Renal cortex interstitium (tissue), 11 donors: ENCODE data around the gene NRCAM. TPM values are rescaled to one million over a fixed set of nuclear protein-coding genes. Genes with fewer than 3 reads are reported as not detected.
"Not testable (repeated sequence)": the region's sequence is repeated elsewhere in the genome, so short reads cannot be mapped to it uniquely, and the experiment has no call there.

Experiments
- DNase-seq, 11 donors: peaks; one replicate each; pipeline ENCODE4 v3.0.0-alpha.2; 2013; ENCODE audit warnings: low read depth in 9 of 11, low spot score in 4 of 11; ENCODE audit errors: extremely low read depth in 1 of 11
- polyA plus RNA-seq, 3 donors: library from polyadenylated mRNA; unstranded; fragments of 120-200 nt; gene quantifications; one replicate each; pipeline ENCODE4 v1.2.1, GENCODE V29; 2013; ENCODE audit not compliant: insufficient read length in 3 of 3

The NRCAM gene
- polyA plus RNA-seq, 3 donors, result 17.3 to 22.9 (median 20.0) TPM

GRCh38 chr7:108370616-108371015 lies 85.6 kb downstream of the NRCAM start:
- no peak for DNase-seq

GRCh38 chr7:108368466-108368865 lies 87.8 kb downstream of the NRCAM start:
- no peak for DNase-seq

DNA sequence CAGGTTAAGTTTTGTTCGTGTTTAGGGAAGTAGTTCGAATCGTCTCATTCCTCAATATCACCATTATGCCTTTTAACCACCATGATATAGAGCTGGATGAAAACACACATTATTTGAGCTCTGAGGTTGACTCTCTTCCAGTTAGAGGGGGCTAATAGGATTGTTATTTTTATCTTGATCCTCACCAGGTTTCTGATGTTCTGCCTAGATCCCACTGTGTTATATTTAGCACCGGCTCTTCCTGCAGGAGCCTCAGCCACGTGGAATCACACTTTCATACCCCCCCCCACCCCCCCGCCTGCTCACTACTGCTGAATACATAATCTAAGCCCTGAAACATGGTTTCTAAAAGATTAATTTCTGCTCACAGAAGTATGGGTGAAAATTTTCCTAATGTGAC lies 88.3 kb downstream of the NRCAM start:
- DNase-seq, result no peak

GRCh38 chr7:108367314-108367713 lies 88.9 kb downstream of the NRCAM start:
- DNase-seq, result no peak

DNA sequence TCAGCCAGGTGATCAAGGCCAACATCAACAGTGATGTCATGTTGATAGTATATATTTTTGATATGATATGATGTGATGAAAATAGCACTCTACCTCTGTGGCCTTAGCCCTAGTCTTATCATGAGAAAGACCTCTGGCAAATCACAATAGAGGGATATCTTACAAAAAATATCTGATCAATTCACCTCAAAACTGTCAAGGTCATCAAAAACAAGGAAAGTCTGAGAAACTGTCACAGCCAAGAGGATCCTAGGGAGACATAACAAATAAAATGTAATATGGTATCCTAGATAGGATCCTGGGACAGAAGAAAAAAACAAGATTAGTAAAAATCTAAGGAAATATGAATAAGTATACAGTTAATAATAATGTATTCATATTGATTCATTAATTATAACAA lies 92.6 kb downstream of the NRCAM start:
- DNase-seq, result no peak

- no peak for DNase-seq
These were observed 96.0 kb downstream of the NRCAM start for GRCh38 chr7:108360058-108360800.

DNA sequence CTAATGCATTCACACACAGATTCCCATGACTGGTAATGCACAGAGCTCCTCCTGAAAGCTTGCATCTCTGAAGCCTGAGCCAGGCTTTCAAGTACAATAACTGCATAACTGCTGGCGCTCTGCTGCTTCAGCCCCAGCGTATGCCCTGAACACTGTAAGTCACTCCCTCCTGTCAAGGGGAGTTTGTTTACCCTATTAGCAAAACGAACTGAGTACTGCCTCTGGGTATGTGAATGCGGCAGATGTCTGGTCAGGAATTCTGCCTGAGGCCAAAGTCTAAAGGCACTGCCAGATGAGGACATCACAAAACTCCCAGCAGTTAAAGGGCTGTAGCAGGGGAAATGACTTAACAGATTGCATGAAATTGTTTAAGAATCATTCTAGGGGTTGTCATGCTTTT lies 97.7 kb downstream of the NRCAM start:
- peak in 9 of 11 donors; percentile 3 to 54 (median 28) for DNase-seq

DNA sequence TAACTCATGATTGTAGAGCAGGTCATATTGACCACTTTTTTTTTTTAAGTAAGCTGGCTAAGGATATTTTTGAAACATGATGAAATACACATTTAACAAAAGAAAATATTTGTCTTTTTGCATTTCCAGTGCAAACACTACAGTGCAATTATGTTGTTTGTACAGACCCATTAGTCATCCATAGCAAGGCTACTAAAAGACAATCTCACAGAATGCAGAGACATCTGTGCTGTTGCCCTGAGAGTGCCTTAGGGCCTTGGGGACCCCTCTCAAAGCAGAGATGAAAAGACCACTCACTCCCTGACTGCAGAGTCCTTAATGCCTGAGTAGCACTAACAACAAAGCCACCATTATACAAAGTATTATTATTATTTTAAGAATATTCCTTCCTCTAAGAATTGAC lies 104.5 kb downstream of the NRCAM start:
- no peak for DNase-seq

DNA sequence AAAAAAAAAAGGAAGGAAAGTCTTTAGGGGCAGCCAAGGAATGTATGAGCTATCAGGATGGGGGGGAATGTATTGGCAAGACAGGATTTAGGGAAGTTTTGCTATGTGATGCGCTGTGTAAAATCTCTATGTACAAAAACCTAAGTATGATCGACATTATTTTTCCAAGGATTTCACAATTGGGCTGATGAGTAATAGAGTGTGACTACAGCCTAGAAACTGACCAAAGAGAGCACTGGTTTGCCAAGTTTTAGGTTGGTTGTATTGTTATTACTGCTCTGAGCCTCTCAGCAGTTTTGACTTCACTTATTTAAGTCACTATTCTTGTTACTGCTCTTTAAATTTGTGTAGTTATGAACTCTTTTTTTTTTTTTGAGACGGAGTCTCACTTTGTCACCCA lies 107.3 kb downstream of the NRCAM start:
- no peak for DNase-seq

DNA sequence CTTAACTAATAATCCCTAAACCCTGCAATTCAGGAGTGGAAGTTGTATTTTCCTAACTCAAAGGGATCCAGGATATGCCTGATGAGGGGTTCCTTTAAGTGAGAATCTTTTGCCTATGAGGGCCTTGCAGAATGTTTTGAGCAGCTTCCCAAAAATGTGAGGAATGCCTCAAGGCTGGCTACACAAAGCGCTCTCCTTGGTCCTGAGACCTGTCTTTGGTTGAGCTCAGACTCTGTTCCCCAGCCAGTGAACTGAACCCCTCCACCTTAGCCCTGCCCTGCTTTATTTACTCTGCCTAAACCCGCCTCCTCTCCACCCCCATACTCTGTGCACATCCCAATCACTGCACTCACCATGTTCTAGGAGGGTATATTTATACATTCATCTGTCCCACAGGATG lies 108.6 kb downstream of the NRCAM start:
- DNase-seq, result peak in 10 of 11 donors; percentile 12 to 59 (median 38)

GRCh38 chr7:108345710-108346336 lies 110.4 kb downstream of the NRCAM start:
- no peak for DNase-seq

DNA sequence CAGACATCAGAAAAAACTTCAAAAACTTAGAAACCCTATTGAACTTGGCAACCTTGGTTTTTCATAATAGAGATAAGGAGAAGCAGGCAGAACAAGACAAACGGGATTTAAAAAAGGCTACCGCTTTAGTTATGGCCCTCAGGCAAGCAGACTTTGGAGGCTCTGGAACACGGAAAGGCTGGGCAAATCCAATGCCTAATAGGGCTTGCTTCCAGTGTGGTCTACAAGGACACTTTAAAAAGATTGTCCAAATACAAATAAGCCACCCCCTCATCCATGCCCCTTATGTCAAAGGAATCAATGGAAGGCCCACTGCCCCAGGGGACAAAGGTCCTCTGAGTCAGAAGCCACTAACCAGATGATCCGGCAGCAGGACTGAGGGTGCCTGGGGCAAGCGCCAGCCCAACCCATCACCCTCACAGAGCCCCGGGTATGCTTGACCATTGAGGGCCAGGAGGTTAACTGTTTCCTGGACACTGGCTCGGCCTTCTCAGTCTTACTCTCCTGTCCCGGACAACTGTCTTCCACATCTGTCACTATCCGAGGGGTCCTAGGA lies 115.3 kb downstream of the NRCAM start:
- no peak for DNase-seq

DNA sequence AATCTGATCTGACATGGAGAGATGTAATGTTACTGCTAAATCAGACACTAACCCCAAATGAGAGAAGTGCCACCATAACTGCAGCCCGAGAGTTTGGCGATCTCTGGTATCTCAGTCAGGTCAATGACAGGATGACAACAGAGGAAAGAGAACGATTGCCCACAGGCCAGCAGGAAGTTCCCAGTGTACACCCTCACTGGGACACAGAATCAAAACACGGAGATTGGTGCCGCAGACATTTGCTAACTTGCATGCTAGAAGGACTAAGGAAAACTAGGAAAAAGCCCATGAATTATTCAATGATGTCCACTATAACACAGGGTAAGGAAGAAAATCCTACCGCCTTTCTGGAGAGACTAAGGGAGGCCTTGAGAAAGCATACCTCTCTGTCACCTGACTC lies 115.8 kb downstream of the NRCAM start:
- not testable (repeated sequence) for DNase-seq

DNA sequence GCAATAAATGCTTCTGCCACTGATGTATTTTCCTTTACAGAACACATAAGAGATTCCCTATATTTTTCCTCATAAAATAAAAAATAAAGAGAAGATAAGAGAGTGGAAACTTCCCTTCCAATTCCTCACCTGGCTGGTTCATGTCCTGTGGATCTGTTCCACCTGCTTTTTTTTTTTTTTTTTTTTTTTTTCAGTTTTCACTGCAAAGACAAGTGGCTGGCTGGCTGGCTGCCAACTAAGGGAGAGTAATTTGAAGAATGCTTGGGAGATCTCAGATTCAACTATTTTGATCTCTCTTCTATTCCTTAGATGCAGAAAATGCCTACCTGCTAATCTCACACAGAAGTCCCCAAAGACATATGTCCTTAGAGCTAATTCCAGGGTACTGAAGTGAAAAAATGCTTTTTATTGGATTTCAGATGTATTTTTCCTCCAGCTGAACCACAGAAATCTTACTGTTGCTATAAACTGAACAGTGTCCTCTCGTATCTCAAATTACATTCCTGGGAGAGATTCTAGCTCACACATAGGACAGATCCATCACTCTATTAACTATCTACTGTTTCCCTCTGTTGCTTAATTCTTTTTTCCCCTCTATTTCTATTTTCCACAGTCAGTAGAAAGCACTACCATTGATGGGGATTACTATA lies 120.8 kb downstream of the NRCAM start:
- peak in 9 of 11 donors; percentile 5 to 52 (median 22) for DNase-seq

- DNase-seq, result no peak
These were observed 123.3 kb downstream of the NRCAM start for GRCh38 chr7:108332937-108333336.

- DNase-seq, result no peak
These were observed 124.3 kb downstream of the NRCAM start for GRCh38 chr7:108331971-108332370.

DNA sequence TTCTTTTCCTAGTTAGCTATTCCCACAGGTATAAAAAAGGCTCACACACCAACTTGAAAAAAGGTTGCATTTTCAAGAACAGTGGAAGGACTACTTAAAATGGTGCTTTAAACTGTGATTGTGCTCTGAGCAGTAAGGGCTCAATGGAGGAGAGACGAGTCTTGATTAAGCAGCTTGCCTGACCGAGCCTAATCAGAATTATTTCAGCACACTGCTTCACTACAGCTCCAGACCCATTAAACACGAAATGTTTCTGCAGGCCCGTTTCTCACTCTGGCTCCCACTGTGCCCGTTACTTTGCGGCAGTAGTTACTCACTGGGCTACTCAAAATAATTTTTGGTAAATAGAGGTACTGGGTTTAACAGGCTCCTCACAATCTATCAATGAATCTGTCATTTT lies 126.0 kb downstream of the NRCAM start:
- no peak for DNase-seq

- DNase-seq, result no peak
These were observed 126.7 kb downstream of the NRCAM start for GRCh38 chr7:108329514-108329913.

DNA sequence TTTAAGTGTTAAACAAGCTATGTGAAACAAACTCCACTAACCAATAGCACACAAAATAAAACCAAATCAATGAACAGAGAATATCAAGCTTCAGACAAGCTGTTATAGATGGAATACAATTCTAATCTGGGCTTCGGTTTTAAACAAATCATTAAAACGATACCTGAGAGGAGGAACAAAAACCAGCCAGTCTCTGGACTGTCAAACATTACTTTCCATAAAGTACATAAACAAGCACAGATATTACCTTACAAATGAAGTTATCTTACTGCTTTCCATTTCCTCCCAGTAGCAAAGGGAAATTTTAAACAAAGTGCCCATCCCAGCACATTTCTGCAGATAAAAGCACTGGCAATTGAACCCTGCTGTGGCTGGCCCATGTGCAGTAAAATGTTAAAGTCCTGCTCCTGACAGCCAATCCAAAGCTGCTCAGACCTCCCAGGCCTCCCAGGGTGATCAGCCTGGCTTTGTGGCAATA lies 128.0 kb downstream of the NRCAM start:
- DNase-seq, result no peak

DNA sequence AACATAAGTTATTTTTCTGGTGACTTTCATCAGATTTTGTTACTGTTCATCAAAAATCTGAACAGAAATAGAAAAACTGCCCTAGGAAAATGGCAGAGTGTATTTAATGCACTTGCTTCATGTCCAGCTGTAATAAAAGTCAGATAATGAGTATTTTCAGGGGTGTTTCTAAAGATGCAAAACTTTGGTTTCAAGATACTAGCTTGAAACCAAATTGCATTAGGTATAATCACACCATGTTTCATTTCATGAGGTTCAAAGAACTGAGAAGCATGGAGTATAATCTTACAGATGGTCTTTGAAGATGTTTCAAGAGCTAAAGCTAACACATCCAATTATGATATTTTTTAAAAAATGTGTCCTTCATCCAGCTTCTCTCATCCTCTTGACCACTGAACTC lies 128.9 kb downstream of the NRCAM start:
- no peak for DNase-seq
